ENCODE results near the gene GABRG3. TPM values are rescaled to one million over a fixed set of nuclear protein-coding genes. Genes with fewer than 3 reads are reported as not detected.

GABRG3 gene
- total and polyA plus RNA-seq, 9 of the 15 experiments (the other 6 are each of a cell fraction or from before 2014, with no cell fraction given), result 4.0 to 15.1 (median 11.2) TPM

- TF ChIP-seq, protein P1, sequence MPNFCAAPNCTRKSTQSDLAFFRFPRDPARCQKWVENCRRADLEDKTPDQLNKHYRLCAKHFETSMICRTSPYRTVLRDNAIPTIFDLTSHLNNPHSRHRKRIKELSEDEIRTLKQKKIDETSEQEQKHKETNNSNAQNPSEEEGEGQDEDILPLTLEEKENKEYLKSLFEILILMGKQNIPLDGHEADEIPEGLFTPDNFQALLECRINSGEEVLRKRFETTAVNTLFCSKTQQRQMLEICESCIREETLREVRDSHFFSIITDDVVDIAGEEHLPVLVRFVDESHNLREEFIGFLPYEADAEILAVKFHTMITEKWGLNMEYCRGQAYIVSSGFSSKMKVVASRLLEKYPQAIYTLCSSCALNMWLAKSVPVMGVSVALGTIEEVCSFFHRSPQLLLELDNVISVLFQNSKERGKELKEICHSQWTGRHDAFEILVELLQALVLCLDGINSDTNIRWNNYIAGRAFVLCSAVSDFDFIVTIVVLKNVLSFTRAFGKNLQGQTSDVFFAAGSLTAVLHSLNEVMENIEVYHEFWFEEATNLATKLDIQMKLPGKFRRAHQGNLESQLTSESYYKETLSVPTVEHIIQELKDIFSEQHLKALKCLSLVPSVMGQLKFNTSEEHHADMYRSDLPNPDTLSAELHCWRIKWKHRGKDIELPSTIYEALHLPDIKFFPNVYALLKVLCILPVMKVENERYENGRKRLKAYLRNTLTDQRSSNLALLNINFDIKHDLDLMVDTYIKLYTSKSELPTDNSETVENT (CRISPR knock-in tag; IDR thresholded peaks at IDR 0.05), result no peak
- TF ChIP-seq JUND (IDR thresholded peaks at IDR 0.05; ENCODE audit: borderline replicate concordance, low read depth, low read length) (peak; percentile 86), JUND (tag; IDR thresholded peaks at IDR 0.05; ENCODE audit: borderline replicate concordance, low read depth, low read length) (peak; percentile 81; the same call in 1 of the 3 replicates), NFE2 (IDR thresholded peaks at IDR 0.05; ENCODE audit: low read depth) (peak; percentile 91), MTA2 (IDR thresholded peaks at IDR 0.05; ENCODE audit: low read depth) (0 out of 2 replicates have a peak, but pooled peaks have one; percentile 33), IRF9 (tag; IDR thresholded peaks at IDR 0.05) (no peak), ZNF76 (CRISPR knock-in tag; IDR thresholded peaks at IDR 0.05; ENCODE audit: borderline replicate concordance) (no peak), PHF8 (IDR thresholded peaks at IDR 0.05; ENCODE audit: borderline replicate concordance, low read length) (no peak), TBL1XR1 (IDR thresholded peaks at IDR 0.05; ENCODE audit: low read length in 2 of 2) (peak in 1 of 2 experiments; percentile 29; a peak in 1 of 4 replicates), HES1 (IDR thresholded peaks at IDR 0.05; ENCODE audit: low read depth) (no peak), PTTG1 (tag; IDR thresholded peaks at IDR 0.05; ENCODE audit: low read depth) (no peak), MYC (IDR thresholded peaks at IDR 0.05; ENCODE audit: low read depth, low read length) (no peak), MYC (CRISPR knock-in tag; IDR thresholded peaks at IDR 0.05; ENCODE audit: borderline replicate concordance, low read depth) (no peak), MEIS2 (IDR thresholded peaks at IDR 0.05; ENCODE audit: partially characterized antibody) (peak; percentile 82), FOXJ3 (CRISPR knock-in tag; IDR thresholded peaks at IDR 0.05) (no peak), ATF7 (IDR thresholded peaks at IDR 0.05) (0 out of 2 replicates have a peak, but pooled peaks have one; percentile 40), MTA1 (IDR thresholded peaks at IDR 0.05; ENCODE audit: borderline replicate concordance) (peak; percentile 30; the same call in 1 of the 2 replicates), STAT5A (IDR thresholded peaks at IDR 0.05; ENCODE audit: borderline replicate concordance, low read length) (peak; percentile 80), DMBX1 (CRISPR knock-in tag; IDR thresholded peaks at IDR 0.05; ENCODE audit: borderline replicate concordance) (peak; percentile 35; the same call in 1 of the 2 replicates), ZNF253 (CRISPR knock-in tag; conservative IDR thresholded peaks at IDR 0.05) (no peak)
- TF ChIP-seq, protein P2, sequence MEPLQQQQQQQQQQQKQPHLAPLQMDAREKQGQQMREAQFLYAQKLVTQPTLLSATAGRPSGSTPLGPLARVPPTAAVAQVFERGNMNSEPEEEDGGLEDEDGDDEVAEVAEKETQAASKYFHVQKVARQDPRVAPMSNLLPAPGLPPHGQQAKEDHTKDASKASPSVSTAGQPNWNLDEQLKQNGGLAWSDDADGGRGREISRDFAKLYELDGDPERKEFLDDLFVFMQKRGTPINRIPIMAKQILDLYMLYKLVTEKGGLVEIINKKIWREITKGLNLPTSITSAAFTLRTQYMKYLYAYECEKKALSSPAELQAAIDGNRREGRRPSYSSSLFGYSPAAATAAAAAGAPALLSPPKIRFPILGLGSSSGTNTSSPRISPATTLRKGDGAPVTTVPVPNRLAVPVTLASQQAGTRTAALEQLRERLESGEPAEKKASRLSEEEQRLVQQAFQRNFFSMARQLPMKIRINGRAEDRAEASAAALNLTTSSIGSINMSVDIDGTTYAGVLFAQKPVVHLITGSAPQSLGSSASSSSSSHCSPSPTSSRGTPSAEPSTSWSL (CRISPR knock-in tag; IDR thresholded peaks at IDR 0.05; ENCODE audit: borderline replicate concordance), result no peak
- TF ChIP-seq, protein P3, sequence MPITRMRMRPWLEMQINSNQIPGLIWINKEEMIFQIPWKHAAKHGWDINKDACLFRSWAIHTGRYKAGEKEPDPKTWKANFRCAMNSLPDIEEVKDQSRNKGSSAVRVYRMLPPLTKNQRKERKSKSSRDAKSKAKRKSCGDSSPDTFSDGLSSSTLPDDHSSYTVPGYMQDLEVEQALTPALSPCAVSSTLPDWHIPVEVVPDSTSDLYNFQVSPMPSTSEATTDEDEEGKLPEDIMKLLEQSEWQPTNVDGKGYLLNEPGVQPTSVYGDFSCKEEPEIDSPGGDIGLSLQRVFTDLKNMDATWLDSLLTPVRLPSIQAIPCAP (CRISPR knock-in tag; IDR thresholded peaks at IDR 0.05; ENCODE audit: borderline replicate concordance), result no peak
These were observed 153.4 kb downstream of the GABRG3 start (continued) for GRCh38 chr15:27124287-27124871.

Data from K562 (cell line).